NOMO-1 treated with dmso at 0.1 percent for 144 hours (cell line): Measurements from ENCODE around the gene PRKCSH.

Experiments used
- DNase-seq: peaks from one replicate; lab custom pipeline; 2025; ENCODE audit not compliant: unreplicated experiment; lab: John Stamatoyannopoulos, UW

PRKCSH gene

DNA sequence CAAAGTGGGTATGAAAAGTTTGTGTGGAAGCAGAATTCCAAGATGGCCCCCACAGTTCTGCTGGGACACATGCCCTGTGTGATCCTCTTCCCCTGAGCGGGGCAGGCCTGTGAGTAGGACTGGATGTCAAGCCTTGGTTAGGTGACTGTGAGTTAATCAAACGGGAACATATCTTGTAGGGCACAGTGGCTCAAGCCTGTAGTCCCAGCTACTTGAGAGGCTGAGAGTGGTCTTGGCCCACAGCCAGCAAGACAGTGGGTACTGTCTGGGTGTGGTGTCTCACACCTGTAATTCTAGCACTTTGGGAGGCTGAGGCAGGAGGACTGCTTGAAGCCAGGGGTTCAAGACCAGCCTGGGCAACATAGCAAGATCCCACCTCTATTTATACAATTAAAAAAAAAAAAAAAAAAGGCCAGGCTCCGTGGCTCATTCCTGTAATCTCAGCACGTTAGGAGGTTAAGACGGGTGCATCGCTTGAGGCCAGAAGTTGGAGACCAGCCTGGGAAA, 63.8 kb downstream of the PRKCSH start:
- DNase-seq, result no peak

- no peak for DNase-seq
Measured at GRCh38 chr19:11499890-11500420, 64.5 kb downstream of the PRKCSH start.
